Gastroesophageal sphincter (tissue), 3 donors: Measurements from ENCODE around the gene SRP68.

Experiments used
- POLR2A ChIP-seq, 2 donors: fragments of 450-650 bp; IDR thresholded peaks; one replicate each; pipeline ENCODE4 v1.6.1; 2017; ENCODE audit warnings: antibody characterized with exemption in 2 of 2, mild to moderate bottlenecking in 2 of 2, moderate library complexity in 1 of 2
- TF ChIP-seq, protein P1 (sequence below), 4 experiments: fragments of 200-600 bp in 2 of 4; fragments of 450-650 bp in 2 of 4; sonication (generic) in 1 of 4; IDR thresholded peaks; one replicate each; pipeline ENCODE4 v1.5.1; 2017 to 2019; ENCODE audit warnings: antibody characterized with exemption in 4 of 4, mild to moderate bottlenecking in 2 of 4, moderate library complexity in 2 of 4

DNA sequence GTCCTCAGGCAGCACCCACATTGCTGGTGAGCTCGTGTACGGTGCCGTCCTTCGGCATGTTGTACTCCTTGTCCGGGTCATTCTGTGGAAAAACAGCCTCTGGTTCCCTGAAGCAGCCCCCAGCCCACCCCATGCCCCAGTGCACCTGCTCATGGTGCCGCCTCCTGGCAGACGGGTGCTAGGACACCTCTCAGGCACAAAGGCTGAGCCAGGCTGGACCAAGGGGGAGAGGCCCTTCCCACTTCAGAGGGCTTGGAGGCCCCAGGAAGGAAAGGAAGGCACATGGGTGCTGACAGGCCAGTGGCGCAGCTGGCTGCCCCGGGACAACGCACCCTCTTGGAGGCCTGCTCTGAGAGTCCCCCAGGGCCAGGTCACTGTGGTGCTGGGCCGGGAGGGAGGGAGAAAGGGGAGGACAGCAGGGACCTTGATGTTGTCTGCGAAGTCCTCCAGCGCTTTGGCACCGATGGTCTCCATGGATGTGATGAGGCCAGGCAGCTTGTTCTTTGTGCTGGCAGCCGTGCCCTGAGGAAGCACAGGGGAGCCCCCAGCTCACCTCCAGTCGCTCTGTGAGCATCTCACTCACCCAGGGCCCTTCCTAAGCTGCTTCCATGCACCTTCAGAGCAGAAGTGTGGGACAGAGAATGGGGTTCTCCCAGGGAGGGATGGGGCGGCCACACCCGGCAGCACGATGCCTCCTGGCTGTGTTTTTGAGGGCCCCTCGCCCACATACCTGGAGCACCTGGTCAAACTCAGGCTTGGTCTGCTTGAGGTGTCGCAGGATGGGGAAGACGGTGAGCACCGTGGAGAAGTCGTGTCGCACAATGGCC lies 15.9 kb upstream of the SRP68 start:
- no peak for TF ChIP-seq POLR2A (IDR thresholded peaks at IDR 0.05)
- TF ChIP-seq, protein P1, sequence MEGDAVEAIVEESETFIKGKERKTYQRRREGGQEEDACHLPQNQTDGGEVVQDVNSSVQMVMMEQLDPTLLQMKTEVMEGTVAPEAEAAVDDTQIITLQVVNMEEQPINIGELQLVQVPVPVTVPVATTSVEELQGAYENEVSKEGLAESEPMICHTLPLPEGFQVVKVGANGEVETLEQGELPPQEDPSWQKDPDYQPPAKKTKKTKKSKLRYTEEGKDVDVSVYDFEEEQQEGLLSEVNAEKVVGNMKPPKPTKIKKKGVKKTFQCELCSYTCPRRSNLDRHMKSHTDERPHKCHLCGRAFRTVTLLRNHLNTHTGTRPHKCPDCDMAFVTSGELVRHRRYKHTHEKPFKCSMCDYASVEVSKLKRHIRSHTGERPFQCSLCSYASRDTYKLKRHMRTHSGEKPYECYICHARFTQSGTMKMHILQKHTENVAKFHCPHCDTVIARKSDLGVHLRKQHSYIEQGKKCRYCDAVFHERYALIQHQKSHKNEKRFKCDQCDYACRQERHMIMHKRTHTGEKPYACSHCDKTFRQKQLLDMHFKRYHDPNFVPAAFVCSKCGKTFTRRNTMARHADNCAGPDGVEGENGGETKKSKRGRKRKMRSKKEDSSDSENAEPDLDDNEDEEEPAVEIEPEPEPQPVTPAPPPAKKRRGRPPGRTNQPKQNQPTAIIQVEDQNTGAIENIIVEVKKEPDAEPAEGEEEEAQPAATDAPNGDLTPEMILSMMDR (IDR thresholded peaks at IDR 0.05) = no peak
